Ecto neural progenitor cell (in vitro differentiated cells): ENCODE results near the gene CAPN11.
"Not testable (repeated sequence)": the region's sequence is repeated elsewhere in the genome, so short reads cannot be mapped to it uniquely, and the experiment has no call there.

Source experiments
- DNase-seq: peaks from one replicate; pipeline ENCODE4 v3.0.0-alpha.2; 2018; ENCODE audit warnings: low spot score

Gene CAPN11

GRCh38 chr6:44181784-44182183 is 23.2 kb downstream of the CAPN11 start:
- not testable (repeated sequence) for DNase-seq

GRCh38 chr6:44182911-44183390 is 24.3 kb downstream of the CAPN11 start:
- DNase-seq: no peak

- no peak for DNase-seq
Measured at GRCh38 chr6:44183783-44184182, 25.2 kb downstream of the CAPN11 start.

- DNase-seq: not testable (repeated sequence)
Measured at GRCh38 chr6:44185356-44185755, 26.7 kb downstream of the CAPN11 start.

- no peak for DNase-seq
Measured at GRCh38 chr6:44185953-44186634, 27.5 kb downstream of the CAPN11 start.

GRCh38 chr6:44186635-44187025 is 28.0 kb downstream of the CAPN11 start:
- DNase-seq: no peak

- no peak for DNase-seq
Measured at GRCh38 chr6:44188819-44189218, 30.2 kb downstream of the CAPN11 start.

- no peak for DNase-seq
Measured at GRCh38 chr6:44189257-44189656, 30.6 kb downstream of the CAPN11 start.

GRCh38 chr6:44190715-44191114 is 32.1 kb downstream of the CAPN11 start:
- no peak for DNase-seq

GRCh38 chr6:44192428-44193041 is 33.9 kb downstream of the CAPN11 start:
- DNase-seq: no peak

GRCh38 chr6:44193307-44193910 is 34.8 kb downstream of the CAPN11 start:
- no peak for DNase-seq

GRCh38 chr6:44194326-44194725 is 35.7 kb downstream of the CAPN11 start:
- DNase-seq: no peak

- not testable (repeated sequence) for DNase-seq
Measured at GRCh38 chr6:44196351-44196750, 37.7 kb downstream of the CAPN11 start.

GRCh38 chr6:44198684-44199083 is 40.1 kb downstream of the CAPN11 start:
- no peak for DNase-seq

- DNase-seq: no peak
Measured at GRCh38 chr6:44199883-44200282, 41.3 kb downstream of the CAPN11 start.

- no peak for DNase-seq
Measured at GRCh38 chr6:44201200-44201599, 42.6 kb downstream of the CAPN11 start.

GRCh38 chr6:44201638-44202303 is 43.2 kb downstream of the CAPN11 start:
- no peak for DNase-seq

- no peak for DNase-seq
Measured at GRCh38 chr6:44202332-44202971, 43.8 kb downstream of the CAPN11 start.

GRCh38 chr6:44202972-44203750 is 44.5 kb downstream of the CAPN11 start:
- peak; percentile 44 for DNase-seq

- no peak for DNase-seq
Measured at GRCh38 chr6:44203955-44204354, 45.3 kb downstream of the CAPN11 start.

GRCh38 chr6:44207966-44208365 is 49.3 kb downstream of the CAPN11 start:
- DNase-seq: no peak
